T-helper 17 cell (primary cell): Measurements from ENCODE around the gene SCT. TPM values are rescaled to one million over a fixed set of nuclear protein-coding genes. Genes with fewer than 3 reads are reported as not detected.

Experiments used
- ATAC-seq: fragments of 150-1000 bp; cut with Tn5 transposase; 2 replicates; pipeline ENCODE4 v1.10.0; 2021; ENCODE audit warnings: mild to moderate bottlenecking, moderate library complexity
- DNase-seq, 3 donors: peaks; one replicate each; pipeline versions ENCODE4 v3.0.0 to v3.0.0-alpha.2; 2020 to 2021
- H3K9me3 ChIP-seq: one replicate; pipeline ENCODE4 v1.7.0; 2013; ENCODE audit warnings: low read length, mild to moderate bottlenecking; ENCODE audit not compliant: control insufficient read depth, poor library complexity, severe bottlenecking
- H3K27ac Mint-ChIP-seq: one replicate; pipeline ENCODE4 v1.8.0; 2022; ENCODE audit warnings: mild to moderate bottlenecking, moderate library complexity, mixed read lengths
- H3K27me3 Mint-ChIP-seq: one replicate; pipeline ENCODE4 v1.8.0; 2022; ENCODE audit warnings: mixed read lengths
- H3K36me3 Mint-ChIP-seq: one replicate; pipeline ENCODE4 v1.8.0; 2022; ENCODE audit warnings: low read depth, mixed read lengths
- H3K4me1 Mint-ChIP-seq: one replicate; pipeline ENCODE4 v1.8.0; 2022; ENCODE audit warnings: mild to moderate bottlenecking, mixed read lengths
- H3K4me3 Mint-ChIP-seq: one replicate; pipeline ENCODE4 v1.8.0; 2022; ENCODE audit warnings: mild to moderate bottlenecking, moderate library complexity, mixed read lengths
- total RNA-seq, 4 donors: library from RNA in 2 of 4; stranded (reverse) in 2 of 4; gene quantifications; one replicate each; pipeline ENCODE4 v1.2.3 and lab custom pipeline; 2022 to 2026

Gene SCT
- total RNA-seq, 2 donors from 2014 or later: not detected

DNA sequence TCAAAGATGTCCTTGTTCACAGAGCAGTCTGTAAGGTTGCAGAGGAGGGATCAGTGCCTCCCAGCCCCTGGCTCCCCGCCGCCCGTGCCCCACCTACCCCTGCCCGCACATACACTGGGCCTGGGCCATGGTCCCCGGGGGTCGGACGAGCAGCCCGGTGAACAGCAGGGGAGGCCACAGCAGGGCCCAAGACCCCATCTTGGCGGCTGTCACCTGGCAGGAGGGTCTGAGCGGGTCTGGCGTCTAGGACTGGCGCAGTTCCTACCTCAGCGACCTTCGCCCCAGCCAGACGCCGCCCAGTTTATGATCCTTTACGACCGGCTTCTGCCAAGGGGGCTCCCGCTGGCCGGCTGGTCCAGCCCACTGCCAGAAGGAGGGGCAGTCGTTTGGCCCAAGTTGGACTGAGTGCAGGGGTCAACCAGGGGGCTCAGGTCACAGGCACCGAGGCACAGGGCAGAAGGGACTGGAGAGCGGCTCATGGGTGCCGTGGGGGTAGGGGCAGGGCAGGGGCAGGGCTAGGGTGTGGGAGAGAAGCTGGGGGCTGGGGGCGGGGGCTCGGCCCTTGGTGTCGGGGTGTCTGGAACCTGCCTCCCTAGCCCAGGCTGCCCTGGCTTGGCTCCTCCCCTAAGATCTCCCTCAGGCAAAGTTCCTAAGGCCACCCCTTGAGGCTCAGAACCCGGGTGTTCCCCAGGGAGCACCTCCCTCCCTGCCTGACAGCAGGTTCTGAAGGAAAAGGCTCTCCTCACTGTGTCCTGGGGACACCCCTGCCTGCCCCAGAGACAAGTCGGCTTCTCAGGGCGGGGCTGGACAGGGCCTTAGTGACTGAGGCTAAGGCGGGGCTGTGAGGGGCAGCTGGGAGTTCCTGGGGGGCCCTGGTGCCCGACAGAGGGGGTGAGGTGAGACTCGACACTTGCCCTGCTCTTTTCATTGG lies 2.0 kb downstream of the SCT start, which contains the start of gene CDHR5:
Gene CDHR5, minus strand, starts transcription at position 251 of the 931 bp plus-strand sequence. Its CDS starts 53 bp downstream, at position 198.
- H3K27me3 Mint-ChIP-seq: peaks cover 26% of the 10 kb centered on the region
- ATAC-seq (no peak), DNase-seq (no peak)
- H3K9me3 ChIP-seq: no peaks in the 10 kb centered on the region
- no peak within 1 kb of the TSS for H3K27ac Mint-ChIP-seq
- no peak within 1 kb of the TSS for H3K4me3 Mint-ChIP-seq
- peaks cover 3% of the 10 kb centered on the region for H3K36me3 Mint-ChIP-seq
- H3K4me1 Mint-ChIP-seq: peaks cover 19% of the 10 kb centered on the region

DNA sequence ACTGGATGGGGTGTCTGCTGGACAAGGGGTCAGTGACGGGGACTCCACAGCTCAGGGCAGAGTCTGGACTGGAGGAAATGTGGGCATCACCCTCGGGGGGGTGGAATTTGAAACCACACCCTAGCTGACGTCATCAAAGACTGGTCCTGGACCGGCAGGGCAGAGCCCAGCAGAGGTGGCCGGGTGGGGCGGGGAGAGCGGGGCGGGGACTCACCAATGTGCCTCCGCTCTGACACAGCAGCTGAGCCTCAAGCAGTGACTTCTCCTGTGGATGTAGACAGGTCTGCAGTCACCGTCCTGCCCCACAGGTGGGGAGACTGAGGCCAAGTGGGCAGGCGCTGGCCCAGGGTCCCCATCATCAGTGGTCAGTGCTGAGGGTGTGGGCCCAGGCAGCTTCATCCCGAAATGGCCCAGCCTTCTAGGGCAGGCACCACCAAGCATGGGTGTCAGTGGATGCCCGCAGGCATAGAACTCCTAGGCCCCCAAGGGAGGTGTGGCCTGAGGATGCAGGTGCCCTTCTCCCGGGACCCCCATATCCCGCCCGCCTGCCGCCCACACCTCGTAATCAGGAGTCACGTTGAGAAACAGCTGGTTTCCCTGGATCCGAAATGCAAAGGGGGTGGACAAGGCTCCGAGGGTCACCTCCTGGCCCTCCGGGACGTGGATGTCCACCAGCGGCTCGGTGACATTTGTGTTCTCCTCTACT lies 2.8 kb downstream of the SCT start:
- no peak for ATAC-seq
- Mint-ChIP-seq H3K4me3 (no peak overlapping the region), H3K27ac (no peak overlapping the region), H3K36me3 (peaks cover 3% of the 10 kb centered on the region), H3K4me1 (peaks cover 14% of the 10 kb centered on the region), H3K27me3 (peaks cover 21% of the 10 kb centered on the region)
- DNase-seq: no peak
- H3K9me3 ChIP-seq: no peaks in the 10 kb centered on the region

DNA sequence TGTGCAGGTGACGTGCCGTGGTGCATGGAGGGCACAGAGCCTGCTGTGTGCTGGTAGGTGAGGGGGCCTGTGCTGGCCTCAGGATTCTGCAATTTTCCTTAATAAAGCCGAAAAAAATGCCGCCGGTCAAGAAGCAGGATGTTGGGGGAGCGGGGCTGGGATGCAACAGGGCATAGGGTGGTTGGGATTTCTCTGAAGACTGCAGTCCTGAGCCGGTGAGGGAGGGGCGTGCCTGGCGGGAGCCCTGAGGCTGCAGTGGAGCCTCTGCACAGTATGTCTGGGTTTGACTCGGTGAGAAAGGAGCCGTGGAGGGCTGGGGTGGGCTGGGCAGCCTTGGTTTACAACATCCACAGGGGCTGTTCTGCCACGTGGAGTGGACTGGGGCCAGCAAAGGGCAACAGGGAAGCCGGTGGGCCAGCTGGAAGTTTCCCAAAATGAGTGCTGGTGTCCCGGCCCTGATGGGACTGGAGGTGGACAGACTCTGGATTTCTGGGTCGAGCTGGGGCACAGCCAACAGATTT lies 3.6 kb downstream of the SCT start:
- no peak for DNase-seq
- peaks cover 3% of the 10 kb centered on the region for H3K36me3 Mint-ChIP-seq
- no peak for ATAC-seq
- no peak overlapping the region for H3K4me3 Mint-ChIP-seq
- no peak overlapping the region for H3K27ac Mint-ChIP-seq
- no peaks in the 10 kb centered on the region for H3K9me3 ChIP-seq
- peaks cover 6% of the 10 kb centered on the region for H3K4me1 Mint-ChIP-seq
- peaks cover 15% of the 10 kb centered on the region for H3K27me3 Mint-ChIP-seq

DNA sequence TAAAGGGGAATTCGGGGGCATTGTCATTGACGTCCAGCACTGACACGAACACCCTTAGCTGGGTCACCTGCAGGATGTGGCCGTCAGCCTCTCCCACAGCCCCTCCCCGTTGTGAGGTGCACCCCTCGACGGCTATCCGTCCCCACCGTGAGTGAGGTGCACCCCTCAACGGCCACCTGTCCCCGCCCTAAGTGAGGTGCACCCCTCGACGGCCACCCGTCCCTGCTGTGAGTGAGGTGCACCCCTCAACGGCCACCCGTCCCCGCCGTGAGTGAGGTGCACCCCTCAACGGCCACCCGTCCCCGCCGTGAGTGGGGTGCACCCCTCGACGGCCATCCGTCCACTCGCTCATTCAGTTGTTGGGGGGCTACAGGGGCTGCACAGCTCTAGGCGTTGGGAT lies 5.1 kb downstream of the SCT start:
- Mint-ChIP-seq H3K27ac (no peak overlapping the region), H3K36me3 (peaks cover 3% of the 10 kb centered on the region), H3K4me1 (no peaks in the 10 kb centered on the region), H3K27me3 (peaks cover 5% of the 10 kb centered on the region), H3K4me3 (no peak overlapping the region)
- H3K9me3 ChIP-seq: no peaks in the 10 kb centered on the region
- ATAC-seq (no peak), DNase-seq (no peak)

DNA sequence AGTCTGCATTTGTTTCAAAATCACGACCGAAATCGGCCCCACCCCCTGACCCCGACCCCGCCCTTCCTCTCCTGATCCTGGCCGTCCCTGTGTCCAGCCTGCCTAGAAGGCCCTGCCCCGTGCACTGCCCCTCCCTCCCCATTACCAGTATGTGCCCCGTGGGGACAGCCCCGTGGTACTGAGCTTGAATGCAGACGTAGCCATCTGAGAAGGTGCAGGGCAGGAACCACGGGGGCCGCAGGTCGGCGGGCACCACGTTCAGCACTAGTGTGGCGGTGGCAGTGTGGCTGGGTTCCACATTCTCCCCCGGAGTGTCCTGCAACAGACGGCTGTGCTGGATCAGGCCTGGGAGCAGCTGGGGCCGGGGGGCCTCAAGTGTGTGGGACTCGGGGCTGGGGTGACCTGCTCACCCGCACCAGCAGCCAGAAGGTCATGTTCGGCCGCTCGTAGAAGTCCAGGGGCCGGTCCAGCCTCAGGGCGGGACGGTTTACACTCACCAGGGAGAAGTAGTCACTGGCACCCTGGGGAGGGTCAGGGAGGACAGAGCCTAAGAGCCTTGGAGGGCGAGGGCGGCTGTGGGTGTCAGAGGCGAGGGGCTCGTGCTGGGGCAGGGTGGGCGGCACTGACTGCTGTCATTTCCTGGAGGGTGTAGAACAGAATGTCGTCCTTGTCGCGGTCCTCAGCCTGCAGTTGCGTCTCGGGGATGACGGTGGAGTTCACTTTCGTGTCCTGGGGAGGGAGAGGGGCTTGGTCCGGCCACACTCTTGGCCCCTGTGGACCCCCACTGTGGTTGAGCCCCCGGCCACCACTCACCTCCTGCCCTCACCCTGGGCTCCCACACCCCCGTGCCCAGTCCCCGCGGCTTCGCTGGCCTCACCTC lies 5.8 kb downstream of the SCT start:
- H3K27me3 Mint-ChIP-seq: peaks cover 5% of the 10 kb centered on the region
- no peaks in the 10 kb centered on the region for H3K9me3 ChIP-seq
- no peak overlapping the region for H3K4me3 Mint-ChIP-seq
- DNase-seq (no peak), ATAC-seq (no peak)
- H3K27ac Mint-ChIP-seq: no peak overlapping the region
- peaks cover 2% of the 10 kb centered on the region for H3K4me1 Mint-ChIP-seq
- H3K36me3 Mint-ChIP-seq: peaks cover 3% of the 10 kb centered on the region

DNA sequence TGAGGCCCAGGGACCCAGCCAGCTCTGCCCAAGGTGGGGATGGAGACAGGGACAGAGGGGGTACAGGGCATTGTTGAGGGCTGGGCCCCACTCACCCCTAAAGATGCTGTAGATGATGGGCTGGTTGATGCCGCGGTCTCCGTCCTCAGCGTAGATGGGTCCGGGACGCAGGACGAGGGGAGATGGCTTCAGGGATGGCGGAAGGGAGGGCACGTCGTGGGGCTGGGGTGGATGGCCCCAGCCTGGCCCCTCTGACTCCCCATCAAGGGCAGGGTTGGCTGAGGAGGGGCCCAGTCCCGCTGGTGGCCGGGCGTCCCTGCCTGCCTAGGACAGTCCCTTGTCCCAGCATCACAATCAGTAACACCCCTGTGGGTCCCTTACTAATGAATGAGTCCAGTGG lies 6.8 kb downstream of the SCT start:
- Mint-ChIP-seq H3K27me3 (peaks cover 5% of the 10 kb centered on the region), H3K4me3 (no peak overlapping the region), H3K27ac (no peak overlapping the region), H3K36me3 (peaks cover 3% of the 10 kb centered on the region), H3K4me1 (peaks cover 4% of the 10 kb centered on the region)
- H3K9me3 ChIP-seq: no peaks in the 10 kb centered on the region
- no peak for DNase-seq
- no peak for ATAC-seq

DNA sequence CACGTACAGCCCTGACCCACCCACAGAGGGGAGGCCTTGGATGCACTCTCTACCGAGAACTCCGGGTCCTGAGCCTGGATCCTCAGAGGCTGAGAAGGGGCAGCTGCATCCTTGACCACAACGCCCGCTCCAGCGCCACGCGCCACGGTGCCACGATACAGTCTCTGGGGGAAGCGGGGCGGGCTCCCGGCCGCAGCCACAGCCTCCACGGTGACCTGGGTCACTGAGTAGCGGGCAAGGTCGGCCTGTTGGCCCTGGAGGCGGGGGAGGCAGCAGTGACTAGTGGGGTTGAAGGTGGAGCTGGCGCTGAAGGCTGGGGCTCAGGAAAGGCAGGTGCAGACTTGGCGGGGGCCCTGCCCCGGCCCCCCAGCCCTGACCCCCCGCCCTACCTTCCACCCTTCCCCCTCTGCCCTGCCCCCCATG lies 7.3 kb downstream of the SCT start:
- DNase-seq (no peak), ATAC-seq (no peak)
- peaks cover 5% of the 10 kb centered on the region for H3K27me3 Mint-ChIP-seq
- no peaks in the 10 kb centered on the region for H3K9me3 ChIP-seq
- H3K36me3 Mint-ChIP-seq: peaks cover 3% of the 10 kb centered on the region
- H3K4me1 Mint-ChIP-seq: peaks cover 4% of the 10 kb centered on the region
- H3K4me3 Mint-ChIP-seq: no peak overlapping the region
- H3K27ac Mint-ChIP-seq: no peak overlapping the region

DNA sequence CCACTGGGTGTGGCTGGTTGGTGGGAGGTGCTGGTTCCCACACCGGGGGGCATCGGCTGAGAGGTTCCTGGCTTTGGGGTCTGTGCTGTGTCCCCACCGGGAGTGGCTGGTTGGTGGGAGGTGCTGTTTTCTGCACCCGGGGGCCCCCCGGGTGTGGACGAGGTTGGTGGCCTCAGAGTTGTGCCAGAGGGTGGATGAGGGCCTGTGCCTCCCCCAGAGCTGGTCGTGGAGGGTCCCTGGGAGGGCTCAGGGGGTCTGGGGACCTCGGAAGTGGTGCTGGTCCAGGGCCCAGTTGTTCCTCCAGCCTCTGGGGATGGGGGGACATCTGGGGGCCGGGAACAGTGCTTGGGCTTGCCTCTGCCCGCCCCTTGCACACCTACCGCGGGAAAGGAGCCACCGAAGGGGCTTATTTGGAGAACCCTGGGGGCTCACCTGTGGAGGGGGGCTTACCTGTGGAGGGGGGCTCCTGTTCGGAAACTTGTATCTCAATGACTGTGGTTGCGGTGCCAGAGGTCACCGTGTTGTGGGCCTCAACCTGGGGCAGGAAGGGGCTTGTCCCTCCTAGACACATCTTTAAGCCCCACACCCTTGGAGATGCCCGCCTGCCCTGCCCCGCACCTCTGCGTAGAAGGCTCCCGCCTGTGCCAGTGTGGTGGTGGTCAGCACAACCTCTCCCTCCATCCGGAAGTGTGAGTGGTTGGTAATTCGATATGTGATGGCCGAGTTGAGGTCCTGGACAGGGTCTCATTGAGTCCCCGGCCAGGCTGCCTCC lies 7.9 kb downstream of the SCT start:
- ATAC-seq (no peak), DNase-seq (no peak)
- H3K27ac Mint-ChIP-seq: no peak overlapping the region
- no peak overlapping the region for H3K4me3 Mint-ChIP-seq
- no peaks in the 10 kb centered on the region for H3K9me3 ChIP-seq
- H3K36me3 Mint-ChIP-seq: peaks cover 3% of the 10 kb centered on the region
- peaks cover 7% of the 10 kb centered on the region for H3K4me1 Mint-ChIP-seq
- peaks cover 5% of the 10 kb centered on the region for H3K27me3 Mint-ChIP-seq

DNA sequence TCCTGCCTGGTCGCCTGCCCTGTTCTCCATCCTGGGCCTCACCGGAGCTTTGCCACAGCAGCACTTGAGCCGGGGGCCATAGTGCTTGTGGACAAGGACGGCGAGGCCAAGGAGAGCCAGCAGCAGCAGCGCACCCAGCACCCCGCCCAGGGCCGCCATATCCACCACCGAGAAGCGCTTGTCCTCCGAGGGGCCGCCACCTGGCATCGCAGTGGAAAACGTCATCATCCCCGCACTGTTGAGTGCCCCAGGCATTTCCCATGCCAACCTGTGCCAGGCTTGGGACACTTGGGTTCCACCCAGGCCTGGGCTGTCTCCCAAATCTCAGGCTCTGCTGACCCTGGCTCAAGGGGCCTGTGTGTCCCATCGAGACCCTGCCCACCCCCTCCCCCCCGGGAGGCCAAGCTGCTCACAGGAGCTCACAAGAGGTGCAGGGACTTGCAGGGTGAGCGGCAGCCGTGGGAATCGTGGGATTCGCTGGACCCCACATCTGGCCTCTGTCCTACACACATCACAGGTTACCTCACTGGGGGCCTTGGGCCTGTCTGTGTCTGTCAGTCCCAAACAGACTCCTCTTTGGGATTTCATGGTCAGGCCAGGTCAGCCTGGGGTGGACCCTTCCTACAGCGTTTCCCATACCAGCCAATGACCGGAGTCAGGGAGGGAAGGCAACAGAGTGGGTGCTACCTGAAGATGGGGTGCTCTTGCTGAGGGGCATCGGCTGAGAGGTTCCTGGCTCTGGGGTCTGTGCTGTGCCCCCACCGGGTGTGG lies 8.9 kb downstream of the SCT start:
- Mint-ChIP-seq H3K27me3 (peaks cover under 1% of the 10 kb centered on the region), H3K4me1 (peaks cover 10% of the 10 kb centered on the region), H3K4me3 (peak overlapping the region; percentile 47), H3K27ac (no peak overlapping the region), H3K36me3 (no peaks in the 10 kb centered on the region)
- ATAC-seq: no peak
- DNase-seq: no peak
- H3K9me3 ChIP-seq: no peaks in the 10 kb centered on the region

DNA sequence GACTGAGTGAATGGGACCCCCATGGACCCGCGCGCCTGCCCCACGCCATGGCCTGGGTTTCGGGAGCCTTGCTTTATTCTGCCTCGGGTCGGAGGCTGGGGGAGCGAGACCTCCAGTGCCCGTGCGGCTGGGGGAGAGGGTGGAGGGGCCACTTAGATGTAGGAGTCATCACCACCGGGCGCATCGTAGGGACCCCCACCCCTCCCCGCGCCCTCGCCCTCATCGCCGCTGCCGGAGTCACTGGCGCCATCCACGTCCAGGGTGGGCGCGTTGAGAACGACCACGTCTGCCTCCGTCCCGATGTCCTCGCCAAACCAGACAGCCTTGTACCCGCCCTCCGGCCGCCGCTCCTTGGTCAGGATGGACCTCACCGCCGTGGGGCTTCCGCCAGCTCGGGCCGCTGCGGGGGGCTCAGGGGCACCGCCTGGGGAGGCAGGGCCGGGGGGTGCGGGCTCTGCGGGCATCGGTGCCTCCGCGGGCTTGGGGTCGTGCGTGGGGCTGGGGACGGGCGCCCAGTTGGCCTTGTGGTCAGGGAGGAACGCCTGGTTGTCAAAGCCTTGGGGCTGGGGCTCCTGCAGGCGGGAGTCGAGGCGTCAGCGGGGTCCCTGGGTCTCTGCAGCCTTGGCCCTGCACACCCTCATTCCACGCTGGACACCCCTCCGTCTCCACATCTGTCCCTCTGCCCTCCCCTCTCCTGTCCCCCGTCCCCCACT lies 9.6 kb downstream of the SCT start:
- no peaks in the 10 kb centered on the region for H3K27me3 Mint-ChIP-seq
- H3K9me3 ChIP-seq: no peaks in the 10 kb centered on the region
- H3K4me1 Mint-ChIP-seq: peaks cover 10% of the 10 kb centered on the region
- peak overlapping the region; percentile 47 for H3K4me3 Mint-ChIP-seq
- ATAC-seq (no peak), DNase-seq (no peak)
- no peaks in the 10 kb centered on the region for H3K36me3 Mint-ChIP-seq
- no peak overlapping the region for H3K27ac Mint-ChIP-seq
